ENCODE results near the gene CNTNAP2. TPM values are rescaled to one million over a fixed set of nuclear protein-coding genes. Genes with fewer than 3 reads are reported as not detected.

CNTNAP2 gene
- total RNA-seq, 4 donors from 2014 or later = 0.29 to 0.88 (median 0.33) TPM; not detected in 1

- WGBS, 2 donors = 92 to 96% methylated on average over 14 of the region's 14 CpGs
- Histone ChIP-seq H3K4me1 (peaks cover 17 to 22% of the 10 kb centered on the region in 2 donors), H3K4me3 (replicated peaks in 1 of 3) (no peak overlapping the region), H3K27ac (no peak overlapping the region), H3K36me3 (no peaks in the 10 kb centered on the region), H3K27me3 (no peaks in the 10 kb centered on the region), H3K9me3 (no peaks in the 10 kb centered on the region)
- no peak for DNase-seq
- no peak for TF ChIP-seq POLR2A (IDR thresholded peaks at IDR 0.05)
- no peak for TF ChIP-seq CTCF (IDR thresholded peaks at IDR 0.05)
- intact Hi-C loops (cut with DNase I) = no loop called here
These were observed 2267.1 kb downstream of the CNTNAP2 start for GRCh38 chr7:148383651-148384050.

GRCh38 chr7:148385009-148385682 is 2268.5 kb downstream of the CNTNAP2 start:
- no peaks in the 10 kb centered on the region for H3K36me3 ChIP-seq
- intact Hi-C loops (cut with DNase I) = no loop called here
- no peak for TF ChIP-seq POLR2A (IDR thresholded peaks at IDR 0.05)
- H3K27ac ChIP-seq = no peak overlapping the region
- H3K4me3 ChIP-seq (replicated peaks in 1 of 3) = no peak overlapping the region
- no peaks in the 10 kb centered on the region for H3K27me3 ChIP-seq
- H3K9me3 ChIP-seq = no peaks in the 10 kb centered on the region
- WGBS, 2 donors = 45 to 49% methylated on average over 10 of the region's 10 CpGs
- DNase-seq = peak; percentile 37 to 47
- H3K4me1 ChIP-seq = peaks cover 17 to 22% of the 10 kb centered on the region in 2 donors

GRCh38 chr7:148390381-148390780 is 2273.8 kb downstream of the CNTNAP2 start:
- Histone ChIP-seq H3K27ac (no peak overlapping the region), H3K4me1 (no peaks in the 10 kb centered on the region), H3K27me3 (no peaks in the 10 kb centered on the region), H3K9me3 (no peaks in the 10 kb centered on the region), H3K36me3 (no peaks in the 10 kb centered on the region), H3K4me3 (replicated peaks in 1 of 3) (no peak overlapping the region)
- no peak for DNase-seq
- TF ChIP-seq CTCF (IDR thresholded peaks at IDR 0.05) (no peak), POLR2A (IDR thresholded peaks at IDR 0.05) (no peak)
- intact Hi-C loops (cut with DNase I) = no loop called here

- WGBS, 2 donors = 81 to 90% methylated on average over 4 of the region's 4 CpGs
- Histone ChIP-seq H3K36me3 (no peaks in the 10 kb centered on the region), H3K4me1 (no peaks in the 10 kb centered on the region), H3K4me3 (replicated peaks in 1 of 3) (no peak overlapping the region), H3K27me3 (no peaks in the 10 kb centered on the region), H3K27ac (no peak overlapping the region), H3K9me3 (no peaks in the 10 kb centered on the region)
- intact Hi-C loops (cut with DNase I) = no loop called here
- DNase-seq = no peak
- TF ChIP-seq CTCF (IDR thresholded peaks at IDR 0.05) = no peak
- TF ChIP-seq POLR2A (IDR thresholded peaks at IDR 0.05) = no peak
These were observed 2275.0 kb downstream of the CNTNAP2 start for GRCh38 chr7:148391591-148391990.

DNA sequence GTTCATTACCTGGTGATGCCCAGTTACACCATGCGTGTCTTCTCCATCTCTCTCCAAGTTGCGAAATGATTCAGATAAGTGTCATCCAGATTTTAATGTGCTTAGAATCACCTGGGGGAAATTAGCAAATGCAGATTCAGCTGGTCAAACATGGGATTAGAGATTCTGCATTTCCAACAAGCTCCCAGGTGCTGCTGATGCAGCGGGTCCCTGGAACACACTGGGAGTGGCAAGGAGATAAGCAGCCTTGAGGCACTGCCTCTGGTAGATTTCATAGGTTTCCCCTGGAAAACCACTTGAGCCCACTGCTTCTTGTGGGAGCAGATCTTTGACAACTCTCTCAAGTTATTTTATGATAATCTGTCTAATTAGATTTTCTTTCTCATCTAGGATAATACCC is 2278.0 kb downstream of the CNTNAP2 start:
- Histone ChIP-seq H3K4me3 (replicated peaks in 1 of 3) (no peak overlapping the region), H3K36me3 (no peaks in the 10 kb centered on the region), H3K27ac (no peak overlapping the region), H3K4me1 (no peaks in the 10 kb centered on the region), H3K27me3 (no peaks in the 10 kb centered on the region), H3K9me3 (no peaks in the 10 kb centered on the region)
- no peak for DNase-seq
- 95 to 96% methylated on average over 3 of the region's 3 CpGs for WGBS, 2 donors
- intact Hi-C loops (cut with DNase I) = no loop called here
- TF ChIP-seq POLR2A (IDR thresholded peaks at IDR 0.05) (no peak), CTCF (IDR thresholded peaks at IDR 0.05) (no peak)
